Natural killer cell (primary cell): ENCODE results near the gene RBM28. TPM values are rescaled to one million over a fixed set of nuclear protein-coding genes. Genes with fewer than 3 reads are reported as not detected.
"Not testable (repeated sequence)": the region's sequence is repeated elsewhere in the genome, so short reads cannot be mapped to it uniquely, and the experiment has no call there.

ENCODE experiments used
- ATAC-seq, 3 donors: fragments of 150-1000 bp in 2 of 3; fragments of 200-7000 bp in 1 of 3; cut with Tn5 transposase; 1 replicate in 1 of 3; 2 replicates in 2 of 3; pipeline ENCODE4 v1.10.0; 2021; ENCODE audit warnings: mild to moderate bottlenecking in 2 of 3, moderate library complexity in 2 of 3
- DNase-seq, 2 donors: peaks; one replicate each; pipeline versions ENCODE4 v3.0.0 to v3.0.0-alpha.2; 2013 to 2021; ENCODE audit warnings: mixed read lengths in 1 of 2
- H3K27ac ChIP-seq: one replicate; pipeline ENCODE4 v1.5.1; 2013; ENCODE audit warnings: mild to moderate bottlenecking, low read length
- H3K27me3 ChIP-seq: one replicate; pipeline ENCODE4 v1.6.1; 2013; ENCODE audit warnings: low read length; ENCODE audit not compliant: control insufficient read depth, insufficient read depth
- H3K36me3 ChIP-seq: one replicate; pipeline ENCODE4 v1.6.1; 2013; ENCODE audit warnings: low read length; ENCODE audit not compliant: control insufficient read depth, insufficient read depth
- H3K4me1 ChIP-seq: one replicate; pipeline ENCODE4 v1.6.1; 2013; ENCODE audit warnings: low read length; ENCODE audit not compliant: control insufficient read depth, insufficient read depth
- H3K4me3 ChIP-seq: one replicate; pipeline ENCODE4 v1.5.1; 2013; ENCODE audit warnings: low read length
- H3K9me3 ChIP-seq: one replicate; pipeline ENCODE4 v1.6.1; 2013; ENCODE audit warnings: low read length; ENCODE audit not compliant: control insufficient read depth, insufficient read depth
- H3K27ac Mint-ChIP-seq, 2 donors: one replicate each; pipeline ENCODE4 v1.8.0; 2022; ENCODE audit warnings: mild to moderate bottlenecking in 2 of 2, mixed read lengths in 2 of 2, moderate library complexity in 1 of 2
- H3K27me3 Mint-ChIP-seq, 2 donors: one replicate each; pipeline ENCODE4 v1.8.0; 2022; ENCODE audit warnings: low read depth in 2 of 2, mixed read lengths in 2 of 2
- H3K36me3 Mint-ChIP-seq: one replicate; pipeline ENCODE4 v1.8.0; 2022; ENCODE audit warnings: mixed read lengths
- H3K4me1 Mint-ChIP-seq, 2 donors: one replicate each; pipeline ENCODE4 v1.8.0; 2022; ENCODE audit warnings: mixed read lengths in 2 of 2
- H3K4me3 Mint-ChIP-seq: one replicate; pipeline ENCODE4 v1.8.0; 2022; ENCODE audit warnings: mild to moderate bottlenecking, moderate library complexity, mixed read lengths
- H3K9me3 Mint-ChIP-seq, 2 donors: one replicate each; pipeline ENCODE4 v1.8.0; 2022; ENCODE audit warnings: mixed read lengths in 2 of 2
- CTCF ChIP-seq: fragments of 200-600 bp; IDR thresholded peaks from one replicate; pipeline ENCODE4 v1.8.0; 2022; ENCODE audit warnings: antibody characterized with exemption
- WGBS: methylation state at CpG from one replicate; pipeline ENCODE4 v1.1.7; 2013; ENCODE audit warnings: missing lambda C conversion rate; ENCODE audit not compliant: insufficient coverage; 5-methylcytosine and 5-hydroxymethylcytosine counted together
- intact Hi-C: fragments of 100-400 bp; cut with micrococcal nuclease; formaldehyde crosslinking; loops from one replicate; pipeline ENCODE4 v1.14.2; 2022
- total RNA-seq, 4 donors: library from RNA; stranded (reverse); fragments of 120-200 nt in 1 of 4; gene quantifications; one replicate each; pipeline versions ENCODE4 v1.2.3 to v1.2.4, GENCODE V29; 2013 to 2022

The RBM28 gene
- total RNA-seq, 3 donors from 2014 or later (not counting 1 experiment from before 2014, with no cell fraction given) = 32.5 to 48.7 (median 48.5) TPM

- H3K4me1 ChIP-seq = no peaks in the 10 kb centered on the region
- ATAC-seq (no peak), DNase-seq (no peak)
- Mint-ChIP-seq H3K4me1 (no peaks in the 10 kb centered on the region), H3K27me3 (no peaks in the 10 kb centered on the region), H3K4me3 (no peak overlapping the region), H3K27ac (no peak overlapping the region), H3K36me3 (no peaks in the 10 kb centered on the region), H3K9me3 (no peaks in the 10 kb centered on the region)
- H3K9me3 ChIP-seq = peaks cover 4% of the 10 kb centered on the region
- no peaks in the 10 kb centered on the region for H3K36me3 ChIP-seq
- 100% methylated on average over 2 of the region's 4 CpGs for WGBS
- H3K4me3 ChIP-seq = no peak overlapping the region
- intact Hi-C loops = no loop called here
- TF ChIP-seq CTCF = no peak
- no peak overlapping the region for H3K27ac ChIP-seq
- no peaks in the 10 kb centered on the region for H3K27me3 ChIP-seq
Measured at GRCh38 chr7:128287556-128287955, 56.2 kb downstream of the RBM28 start.

DNA sequence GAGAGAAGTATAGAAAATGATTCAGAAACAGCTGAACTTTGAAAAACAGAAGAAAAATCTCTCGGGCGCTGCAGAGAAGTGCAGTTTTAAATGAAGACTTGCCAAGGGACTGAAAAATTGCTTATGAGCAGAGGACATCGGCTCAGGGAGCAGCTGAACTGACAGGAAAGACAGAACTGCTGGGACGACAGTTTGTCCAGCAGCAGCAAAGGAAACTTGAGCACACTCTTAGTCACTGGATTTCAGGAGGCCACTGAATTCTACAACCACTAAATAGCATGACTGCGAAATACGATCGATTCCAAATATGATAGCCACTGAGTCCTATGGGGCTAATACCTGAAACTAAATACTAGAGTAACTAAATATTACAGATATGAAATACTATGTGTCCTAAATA, 59.6 kb downstream of the RBM28 start:
- intact Hi-C loops = no loop called here
- DNase-seq = no peak
- H3K27me3 Mint-ChIP-seq = no peaks in the 10 kb centered on the region
- Histone ChIP-seq H3K4me3 (no peak overlapping the region), H3K27me3 (no peaks in the 10 kb centered on the region), H3K9me3 (peaks cover 17% of the 10 kb centered on the region), H3K4me1 (no peaks in the 10 kb centered on the region), H3K36me3 (no peaks in the 10 kb centered on the region), H3K27ac (no peak overlapping the region)
- ATAC-seq = no peak
- H3K36me3 Mint-ChIP-seq = peaks cover 8% of the 10 kb centered on the region
- TF ChIP-seq CTCF = no peak
- no peaks in the 10 kb centered on the region for H3K4me1 Mint-ChIP-seq
- WGBS = 96% methylated on average over 7 of the region's 7 CpGs
- H3K4me3 Mint-ChIP-seq = no peak overlapping the region
- H3K9me3 Mint-ChIP-seq = peaks cover 3 to 7% of the 10 kb centered on the region in 2 donors
- no peak overlapping the region for H3K27ac Mint-ChIP-seq

DNA sequence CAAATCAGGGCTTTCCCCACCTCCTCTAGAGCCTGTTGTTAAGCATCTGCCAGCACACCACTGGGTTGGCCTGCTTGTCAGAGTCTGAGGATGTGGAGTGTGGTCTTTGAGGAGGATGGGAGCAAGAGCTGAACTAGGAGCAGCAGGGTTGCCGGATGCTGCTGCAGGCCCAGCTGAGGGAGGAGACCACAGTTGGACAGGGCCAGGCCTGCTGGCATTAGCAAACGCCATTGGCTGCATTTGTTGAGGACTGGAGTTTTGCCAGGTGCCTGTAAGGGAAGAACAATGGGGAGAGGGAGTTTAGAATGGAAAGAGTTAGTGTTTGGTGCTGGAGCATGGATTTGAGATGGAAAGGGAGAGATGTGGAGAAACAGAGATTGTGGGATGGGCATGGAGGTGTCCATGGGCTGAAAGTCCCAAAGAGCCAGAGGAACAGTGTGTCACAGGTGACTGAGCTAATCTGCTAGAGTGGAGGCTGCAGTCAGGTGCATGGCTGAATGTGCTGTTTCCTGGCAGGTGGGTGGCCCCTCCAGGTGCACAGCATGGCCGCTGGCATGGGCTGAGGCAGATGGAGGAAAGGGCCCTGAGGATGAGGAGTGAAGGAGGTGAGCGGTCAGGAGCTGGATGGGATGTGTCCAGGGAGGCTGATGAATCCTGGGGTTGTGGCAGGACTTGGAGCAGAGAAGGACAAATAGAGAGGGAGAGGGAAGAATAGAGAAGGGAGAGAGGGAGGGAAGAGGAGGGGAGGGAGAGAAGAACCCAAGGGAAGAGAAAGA, 61.9 kb downstream of the RBM28 start:
- 93% methylated on average over 4 of the region's 4 CpGs for WGBS

DNA sequence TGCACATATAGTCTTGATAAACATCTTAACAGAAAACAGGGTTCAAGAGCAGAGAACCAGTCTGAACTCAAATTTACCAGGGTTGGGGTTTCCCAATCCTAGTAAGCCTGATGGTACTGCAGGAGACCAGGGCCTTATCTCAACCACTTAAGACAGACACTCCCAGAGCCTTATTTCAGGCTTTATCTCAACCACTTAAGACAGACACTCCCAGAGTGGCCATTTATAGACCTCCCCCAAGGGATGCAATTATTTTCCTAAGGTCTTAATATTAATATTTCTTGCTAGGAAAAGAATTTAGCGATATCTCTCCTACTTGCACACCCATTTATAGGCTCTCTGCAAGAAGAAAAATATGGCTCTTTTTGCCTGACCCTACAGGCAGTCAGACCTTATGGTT, 63.3 kb downstream of the RBM28 start:
- intact Hi-C loops, H3K4me1 ChIP-seq, H3K4me1 Mint-ChIP-seq, H3K36me3 Mint-ChIP-seq, H3K4me3 Mint-ChIP-seq, H3K4me3 ChIP-seq, H3K27ac Mint-ChIP-seq, H3K36me3 ChIP-seq, DNase-seq, ATAC-seq, H3K27ac ChIP-seq, H3K9me3 Mint-ChIP-seq, H3K27me3 ChIP-seq, H3K27me3 Mint-ChIP-seq: not testable (repeated sequence)
- 100% methylated on average over 1 of the region's 1 CpG for WGBS
- peaks cover 17% of the 10 kb centered on the region for H3K9me3 ChIP-seq

More for the DNA sequence above, 61.9 kb downstream of the RBM28 start:
- no peak overlapping the region for H3K27ac Mint-ChIP-seq
- Histone ChIP-seq H3K27ac (no peak overlapping the region), H3K27me3 (no peaks in the 10 kb centered on the region), H3K9me3 (peaks cover 17% of the 10 kb centered on the region), H3K4me1 (no peaks in the 10 kb centered on the region), H3K4me3 (no peak overlapping the region), H3K36me3 (no peaks in the 10 kb centered on the region)
- peaks cover 3 to 7% of the 10 kb centered on the region in 2 donors for H3K9me3 Mint-ChIP-seq
- H3K4me1 Mint-ChIP-seq = no peaks in the 10 kb centered on the region
- peaks cover 8% of the 10 kb centered on the region for H3K36me3 Mint-ChIP-seq
- intact Hi-C loops = no loop called here
- DNase-seq = no peak
- no peak for ATAC-seq
- H3K27me3 Mint-ChIP-seq = no peaks in the 10 kb centered on the region
- H3K4me3 Mint-ChIP-seq = no peak overlapping the region
- no peak for TF ChIP-seq CTCF
